HepG2 (cell line): ENCODE measurements around the gene SCIN. TPM values are rescaled to one million over a fixed set of nuclear protein-coding genes. Genes with fewer than 3 reads are reported as not detected.
A peak's percentile ranks its signal among the peaks of the same experiment; 100 is the strongest.

Source experiments
- ATAC-seq: fragments of 200-7000 bp; cut with Tn5 transposase; 3 replicates; pipeline ENCODE4 v1.9.1; 2020; ENCODE audit warnings: mild to moderate bottlenecking, moderate library complexity
- BruUV-seq: library from RNA; stranded (reverse); fragments of 400-500 nt; replicated peaks from 2 replicates; lab custom pipeline; 2021; lab: Mats Ljungman, UMichigan
- CTCF ChIA-PET: fragments of 300-600 bp; formaldehyde crosslinking; extraction: SDS; loops from one replicate; lab custom pipeline; 2021; ENCODE audit warnings: low total read pairs, inconsistent platforms, low intra/inter-chr PET ratio; lab: Yijun Ruan, JAX
- POLR2A ChIA-PET: fragments of 350-600 bp; sonication (Branson Sonifier 250); formaldehyde crosslinking; loops from one replicate; lab custom pipeline; 2020; ENCODE audit warnings: antibody characterized with exemption, inconsistent platforms; lab: Yijun Ruan, JAX
- DNase-seq: peaks from one replicate; pipeline ENCODE4 v3.0.0-alpha.2; 2015; ENCODE audit warnings: low spot score
- FAIRE-seq: peaks from 3 replicates; lab custom pipeline; 2011; peaks lifted over from hg19 to GRCh38; lab: Jason Lieb, UNC
- H2AFZ ChIP-seq: one replicate; pipeline ENCODE4 v1.6.1; 2011; ENCODE audit warnings: low read length, inconsistent platforms
- H3K27ac ChIP-seq: fragments of 300-600 bp; 3 replicates; pipeline ENCODE4 v1.8.0; 2011; ENCODE audit warnings: mixed run types, mild to moderate bottlenecking, mixed read lengths, low read length, inconsistent platforms; ENCODE audit not compliant: insufficient read depth; ENCODE audit errors: extremely low read length
- H3K27me3 ChIP-seq, 2 experiments: fragments of 200-600 bp in 1 of 2; 2 replicates in 1 of 2; 3 replicates in 1 of 2; pipeline versions ENCODE4 v1.6.0 to v1.8.0; 2011; ENCODE audit warnings: low read length in 2 of 2, mild to moderate bottlenecking in 2 of 2, moderate library complexity in 2 of 2, inconsistent platforms in 1 of 2; ENCODE audit not compliant: insufficient read depth in 2 of 2, control insufficient read depth in 1 of 2
- H3K36me3 ChIP-seq, 2 experiments: fragments of 200-600 bp in 1 of 2; replicated peaks in 1 of 2; 2 replicates in 1 of 2; 3 replicates in 1 of 2; pipeline versions ENCODE4 v1.5.1 to v1.8.0; 2011; ENCODE audit warnings: low read length in 2 of 2, inconsistent platforms in 1 of 2; ENCODE audit not compliant: insufficient read depth in 2 of 2, control insufficient read depth in 1 of 2
- H3K4me1 ChIP-seq: 2 replicates; pipeline ENCODE4 v1.5.1; 2012; ENCODE audit warnings: low read length, inconsistent platforms; ENCODE audit not compliant: insufficient read depth
- H3K4me2 ChIP-seq: 2 replicates; pipeline ENCODE4 v1.6.0; 2011; ENCODE audit warnings: low read depth, low read length, inconsistent platforms
- H3K4me3 ChIP-seq, 3 experiments: fragments of 200-600 bp in 1 of 3; sonication (generic), shearing (Covaris generic) in 1 of 3; replicated peaks in 1 of 3; 2 replicates each; pipeline ENCODE4 v1.5.1; 2011 to 2016; ENCODE audit warnings: low read length in 3 of 3, inconsistent platforms in 2 of 3, low read depth in 2 of 3, mild to moderate bottlenecking in 2 of 3, control low read depth in 1 of 3, mixed read lengths in 1 of 3; ENCODE audit not compliant: insufficient read depth in 1 of 3
- H3K79me2 ChIP-seq: one replicate; pipeline ENCODE4 v1.6.1; 2011; ENCODE audit warnings: low read length, inconsistent platforms; ENCODE audit not compliant: insufficient read depth
- H3K9ac ChIP-seq: 2 replicates; pipeline ENCODE4 v1.6.0; 2011; ENCODE audit warnings: mild to moderate bottlenecking, low read depth, low read length, inconsistent platforms; ENCODE audit not compliant: insufficient read depth
- H3K9me3 ChIP-seq: 2 replicates; pipeline ENCODE4 v1.5.1; 2012; ENCODE audit warnings: mild to moderate bottlenecking, low read length
- H4K20me1 ChIP-seq: 2 replicates; pipeline ENCODE4 v1.6.0; 2011; ENCODE audit warnings: inconsistent platforms, mild to moderate bottlenecking, low read length, moderate library complexity; ENCODE audit not compliant: insufficient read depth
- CTCF ChIP-seq: sonication (generic); formaldehyde crosslinking; IDR thresholded peaks from 2 replicates; pipeline ENCODE4 v1.5.0; 2020; ENCODE audit warnings: mild to moderate bottlenecking, missing genetic modification reagents, moderate library complexity
- EEA1 ChIP-seq: sonication (generic); formaldehyde crosslinking; IDR thresholded peaks from 2 replicates; pipeline ENCODE4 v1.5.1; 2020; ENCODE audit warnings: mild to moderate bottlenecking, missing genetic modification reagents, borderline replicate concordance
- HMG20A ChIP-seq: IDR thresholded peaks from 2 replicates; pipeline ENCODE4 v1.6.1; 2016; ENCODE audit warnings: borderline replicate concordance
- MXD3 ChIP-seq: IDR thresholded peaks from 2 replicates; pipeline ENCODE4 v1.6.1; 2016; ENCODE audit warnings: mild to moderate bottlenecking, missing biosample characterization, missing genetic modification reagents
- STAG1 ChIP-seq: sonication (generic); formaldehyde crosslinking; IDR thresholded peaks from 2 replicates; pipeline ENCODE4 v1.4.0; 2020; ENCODE audit warnings: missing genetic modification reagents
- ZFP82 ChIP-seq: sonication (generic); formaldehyde crosslinking; IDR thresholded peaks from 2 replicates; pipeline ENCODE4 v1.5.1; 2020; ENCODE audit warnings: mild to moderate bottlenecking, missing genetic modification reagents, borderline replicate concordance
- ZNF331 ChIP-seq: sonication (generic); formaldehyde crosslinking; IDR thresholded peaks from 2 replicates; pipeline ENCODE4 v1.4.0; 2020; ENCODE audit warnings: missing genetic modification reagents
- ZSCAN29 ChIP-seq: sonication (generic); formaldehyde crosslinking; conservative IDR thresholded peaks from 2 replicates; pipeline ENCODE4 v1.4.0; 2020; ENCODE audit warnings: mild to moderate bottlenecking, missing genetic modification reagents
- ZSCAN9 ChIP-seq: IDR thresholded peaks from 2 replicates; pipeline ENCODE4 v1.6.1; 2016; ENCODE audit warnings: borderline replicate concordance
- WGBS: methylation state at CpG from one replicate; pipeline ENCODE4 v1.1.6; 2017; ENCODE audit warnings: low lambda C conversion rate; 5-methylcytosine and 5-hydroxymethylcytosine counted together
- in situ Hi-C: cut with HindIII; loops from 2 replicates; pipeline ENCODE4 v1.10.0; 2017; ENCODE audit warnings: low pct_unique_long_range_greater_than_20kb; ENCODE audit not compliant: extremely low pct_ligation_motif_present
- intact Hi-C: fragments of 100-400 bp; cut with micrococcal nuclease; formaldehyde crosslinking; loops from one replicate; pipeline ENCODE4 v1.10.0; 2022; ENCODE audit not compliant: unreplicated experiment
- polyA plus RNA-seq, 8 experiments: library from polyadenylated mRNA; depleted of rRNA in 3 of 8; stranded (reverse) in 7 of 8; unstranded in 1 of 8; fragments of >200 nt; fragmentation: Illumina TruSeq in 4 of 8; extraction: Trizol in 4 of 8; gene quantifications; 2 replicates each; pipeline versions ENCODE4 v1.2.1 to v1.2.3, GENCODE V29; 2011 to 2016; ENCODE audit warnings: low read depth in 4 of 8, missing spikeins in 1 of 8, mixed read lengths in 1 of 8; ENCODE audit not compliant: insufficient read depth in 1 of 8
- total RNA-seq, 5 experiments: library from RNA; depleted of rRNA; stranded (reverse); fragments of >200 nt; fragmentation: Illumina TruSeq; extraction: Trizol; gene quantifications; 2 replicates each; pipeline ENCODE4 v1.2.3, GENCODE V29; 2016; ENCODE audit warnings: low read depth in 1 of 5

Gene SCIN
- total and polyA plus RNA-seq, 2 of the 13 experiments (the other 11 are each of a cell fraction or from before 2014, with no cell fraction given): not detected

GRCh38 chr7:12674861-12675260 is 104.3 kb downstream of the SCIN start (continued):
- peak; percentile 50; the same call in 1 of the 2 replicates for TF ChIP-seq ZNF331 (CRISPR knock-in tag)
- no peak for TF ChIP-seq EEA1
- TF ChIP-seq ZSCAN9 (CRISPR knock-in tag): 0 out of 2 replicates have a peak, but pooled peaks have one; percentile 35
- no peak for TF ChIP-seq ZSCAN29 (CRISPR knock-in tag)
- peak; percentile 62; the same call in 1 of the 2 replicates for TF ChIP-seq HMG20A (CRISPR knock-in tag)
- TF ChIP-seq ZFP82 (CRISPR knock-in tag): no peak

GRCh38 chr7:12683678-12684585 is 113.4 kb downstream of the SCIN start:
- in situ Hi-C loops: loop anchor here (5.0 to 25.0 kb wide), 4 partner anchors 42 to 578 kb away; no protein-coding TSS in a partner anchor
- no peak overlapping the region for H2AFZ ChIP-seq
- TF ChIP-seq CTCF (CRISPR knock-in tag) (peak; percentile 32; the same call in 1 of the 2 replicates), MXD3 (CRISPR knock-in tag) (no peak), STAG1 (CRISPR knock-in tag) (peak; percentile 51)

More at GRCh38 chr7:12683678-12684585, 113.4 kb downstream of the SCIN start:
- intact Hi-C loops: loop anchor here (1.0 to 2.0 kb wide), 2 partner anchors 159 to 477 kb away; no protein-coding TSS in a partner anchor
- ATAC-seq (no peak), FAIRE-seq (no peak), DNase-seq (no peak)
- Histone ChIP-seq H3K4me2 (no peak overlapping the region), H3K27me3 (no peaks in the 10 kb centered on the region), H4K20me1 (no peaks in the 10 kb centered on the region), H3K9me3 (no peaks in the 10 kb centered on the region), H3K36me3 (no peaks in the 10 kb centered on the region), H3K27ac (no peak overlapping the region), H3K9ac (no peak overlapping the region), H3K4me1 (peaks cover 40% of the 10 kb centered on the region), H3K4me3 (no peak overlapping the region), H3K79me2 (peaks cover 8% of the 10 kb centered on the region)
- WGBS: 34% methylated on average over 2 of the region's 2 CpGs
- no TSS peak for BruUV-seq
- CTCF ChIA-PET: interaction anchor here (1.3 to 2.3 kb wide), 2 partner anchors 45 to 579 kb away, joined by 3 to 9 read pairs; no protein-coding TSS in a partner anchor
- POLR2A ChIA-PET: no interaction called here
